ENCODE data around the gene KLHL13.

DNA sequence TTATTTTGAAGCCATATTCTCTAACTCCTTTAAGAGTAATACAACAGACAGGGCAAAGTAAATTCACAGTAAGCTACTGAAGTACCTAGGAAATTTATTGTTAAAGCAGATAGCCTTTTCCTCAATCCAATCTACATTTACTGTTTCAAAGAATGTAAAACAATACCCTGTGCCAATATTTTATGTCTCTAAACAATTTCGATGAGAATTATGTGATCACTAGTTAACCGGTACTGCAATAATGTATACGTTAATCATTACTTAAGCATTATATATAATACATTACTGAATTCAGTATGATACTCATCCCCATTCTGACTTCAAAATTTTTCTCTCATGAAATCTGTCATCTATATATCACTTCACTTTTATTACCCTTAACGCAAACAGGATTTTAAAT lies 28.5 kb downstream of the KLHL13 start:
- TF ChIP-seq, protein P1, sequence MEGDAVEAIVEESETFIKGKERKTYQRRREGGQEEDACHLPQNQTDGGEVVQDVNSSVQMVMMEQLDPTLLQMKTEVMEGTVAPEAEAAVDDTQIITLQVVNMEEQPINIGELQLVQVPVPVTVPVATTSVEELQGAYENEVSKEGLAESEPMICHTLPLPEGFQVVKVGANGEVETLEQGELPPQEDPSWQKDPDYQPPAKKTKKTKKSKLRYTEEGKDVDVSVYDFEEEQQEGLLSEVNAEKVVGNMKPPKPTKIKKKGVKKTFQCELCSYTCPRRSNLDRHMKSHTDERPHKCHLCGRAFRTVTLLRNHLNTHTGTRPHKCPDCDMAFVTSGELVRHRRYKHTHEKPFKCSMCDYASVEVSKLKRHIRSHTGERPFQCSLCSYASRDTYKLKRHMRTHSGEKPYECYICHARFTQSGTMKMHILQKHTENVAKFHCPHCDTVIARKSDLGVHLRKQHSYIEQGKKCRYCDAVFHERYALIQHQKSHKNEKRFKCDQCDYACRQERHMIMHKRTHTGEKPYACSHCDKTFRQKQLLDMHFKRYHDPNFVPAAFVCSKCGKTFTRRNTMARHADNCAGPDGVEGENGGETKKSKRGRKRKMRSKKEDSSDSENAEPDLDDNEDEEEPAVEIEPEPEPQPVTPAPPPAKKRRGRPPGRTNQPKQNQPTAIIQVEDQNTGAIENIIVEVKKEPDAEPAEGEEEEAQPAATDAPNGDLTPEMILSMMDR (IDR thresholded peaks at IDR 0.05) = no peak
- no peak for TF ChIP-seq POLR2AphosphoS5 (IDR thresholded peaks at IDR 0.05)

Measured in breast epithelium (tissue), 3 donors.